NOMO-1 treated with dmso at 0.1 percent for 144 hours (cell line): Measurements from ENCODE around the gene FAAP100.

Source experiments
- DNase-seq: peaks from one replicate; lab custom pipeline; 2025; ENCODE audit not compliant: unreplicated experiment; lab: John Stamatoyannopoulos, UW

FAAP100 gene

GRCh38 chr17:81491761-81492160, 60.4 kb downstream of the FAAP100 start:
- DNase-seq: no peak

GRCh38 chr17:81491181-81491581, 61.0 kb downstream of the FAAP100 start:
- DNase-seq: no peak

GRCh38 chr17:81489998-81490992, 61.9 kb downstream of the FAAP100 start:
- no peak for DNase-seq
